HUDEP-2 (cell line): ENCODE results near the gene SERINC3.
A peak's percentile ranks its signal among the peaks of the same experiment; 100 is the strongest.
"Not testable (repeated sequence)": the region's sequence is repeated elsewhere in the genome, so short reads cannot be mapped to it uniquely, and the experiment has no call there.

Experiments
- DNase-seq, 76 experiments: peaks; one replicate each; lab custom pipeline; 2025; ENCODE audit not compliant: unreplicated experiment in 76 of 76; lab: John Stamatoyannopoulos, UW

The SERINC3 gene

DNA sequence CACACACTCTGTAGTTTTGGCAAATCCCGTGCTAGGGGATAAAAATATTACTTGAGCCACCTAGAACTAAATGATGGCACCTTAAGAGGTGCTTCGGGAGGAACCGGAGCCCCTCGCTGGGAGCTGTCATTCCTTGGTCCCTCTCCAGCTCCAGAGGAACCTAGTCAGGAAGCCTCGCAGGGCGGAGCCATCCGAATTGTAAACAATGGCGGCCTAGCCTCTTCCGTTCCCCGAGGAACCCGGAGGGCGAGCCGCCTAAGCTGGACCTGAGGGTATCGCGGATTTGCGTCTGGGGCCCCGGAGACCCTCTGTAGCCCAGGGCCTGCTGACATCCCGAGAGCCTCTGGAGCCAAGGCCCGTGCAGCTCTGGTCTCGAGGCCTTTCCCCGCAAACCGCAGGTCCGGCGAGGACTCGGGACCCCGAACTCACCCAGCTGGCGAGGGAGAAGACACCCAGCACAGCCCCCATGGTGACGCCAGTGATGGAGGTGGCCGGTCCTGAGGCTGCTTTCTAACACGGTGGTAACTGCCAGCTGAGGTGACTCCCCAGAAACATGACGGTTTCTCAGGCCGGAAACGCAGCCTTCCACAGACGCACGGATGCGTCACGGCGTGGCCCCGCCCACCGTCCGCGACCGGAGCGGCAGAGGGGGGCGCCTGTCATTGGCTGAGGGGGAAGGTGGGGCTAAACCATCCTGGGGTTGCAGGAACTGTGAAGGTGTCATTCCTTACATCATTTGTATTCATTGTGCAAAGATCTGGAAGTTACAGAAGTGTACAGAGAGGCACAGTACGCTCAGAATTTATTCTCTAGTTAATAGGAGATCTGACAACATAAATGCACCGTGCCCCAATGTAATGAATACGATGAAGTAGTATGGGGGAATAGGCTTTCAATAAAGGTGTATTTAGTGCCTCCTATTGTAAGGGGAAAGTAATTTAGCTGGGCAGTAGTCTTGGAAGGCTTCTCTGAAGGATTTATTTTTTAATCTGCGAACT is at the start of gene SERINC3:
TSS of gene SERINC3 (minus strand) at position 587 of the 998 bp plus-strand sequence. CDS start at position 468, 119 bp downstream.
- DNase-seq = peak in 75 of 76 experiments; percentile 14 to 96 (median 86)

- DNase-seq = no peak
These were observed 49.6 kb upstream of the SERINC3 start for GRCh38 chr20:44571362-44571988.

- DNase-seq = no peak
These were observed 48.5 kb upstream of the SERINC3 start for GRCh38 chr20:44570367-44570766.

GRCh38 chr20:44566811-44567210 is 44.9 kb upstream of the SERINC3 start:
- DNase-seq = no peak

- DNase-seq = no peak
These were observed 44.1 kb upstream of the SERINC3 start for GRCh38 chr20:44566018-44566417.

DNA sequence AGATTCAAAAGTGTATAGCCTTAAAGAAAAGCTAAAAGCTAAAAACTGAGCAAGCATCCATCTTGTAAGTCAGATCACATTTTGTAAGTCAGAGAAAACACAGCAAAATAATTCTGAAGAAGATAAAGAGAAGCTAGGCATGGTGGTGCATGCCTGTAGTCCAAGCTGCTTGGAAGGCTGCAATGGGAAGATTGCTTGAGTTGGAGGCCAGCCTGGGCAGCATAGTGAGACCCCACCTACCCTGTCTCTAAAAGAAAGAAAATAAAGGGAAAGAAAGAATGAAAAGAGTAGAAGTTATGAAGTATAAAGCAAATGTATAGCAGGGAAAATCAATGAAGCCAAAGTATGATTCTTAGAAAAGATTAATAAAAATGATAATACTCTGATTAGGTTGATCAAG is 40.0 kb upstream of the SERINC3 start:
- DNase-seq = no peak

GRCh38 chr20:44560818-44561217 is 38.9 kb upstream of the SERINC3 start:
- DNase-seq = not testable (repeated sequence)

DNA sequence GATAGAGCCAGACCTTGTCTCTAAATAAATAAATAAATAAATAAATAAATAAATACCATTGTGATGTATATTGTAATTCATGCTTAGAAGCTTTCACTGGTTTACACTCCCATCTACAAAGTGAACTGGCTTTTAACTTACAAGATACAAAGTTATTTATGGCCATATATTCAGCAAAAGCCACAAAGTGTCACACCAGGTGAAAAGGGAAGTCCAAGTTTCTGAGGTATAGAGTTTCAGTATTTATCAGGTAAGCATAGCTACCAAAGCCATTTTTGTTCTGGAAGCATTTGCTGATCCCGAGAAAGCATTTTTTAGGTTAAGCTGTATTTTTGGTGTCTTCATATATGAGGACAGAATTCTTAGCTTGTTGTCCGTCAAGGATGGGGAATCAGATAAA is 38.4 kb upstream of the SERINC3 start:
- no peak for DNase-seq

GRCh38 chr20:44559302-44559701 is 37.4 kb upstream of the SERINC3 start:
- DNase-seq = no peak

DNA sequence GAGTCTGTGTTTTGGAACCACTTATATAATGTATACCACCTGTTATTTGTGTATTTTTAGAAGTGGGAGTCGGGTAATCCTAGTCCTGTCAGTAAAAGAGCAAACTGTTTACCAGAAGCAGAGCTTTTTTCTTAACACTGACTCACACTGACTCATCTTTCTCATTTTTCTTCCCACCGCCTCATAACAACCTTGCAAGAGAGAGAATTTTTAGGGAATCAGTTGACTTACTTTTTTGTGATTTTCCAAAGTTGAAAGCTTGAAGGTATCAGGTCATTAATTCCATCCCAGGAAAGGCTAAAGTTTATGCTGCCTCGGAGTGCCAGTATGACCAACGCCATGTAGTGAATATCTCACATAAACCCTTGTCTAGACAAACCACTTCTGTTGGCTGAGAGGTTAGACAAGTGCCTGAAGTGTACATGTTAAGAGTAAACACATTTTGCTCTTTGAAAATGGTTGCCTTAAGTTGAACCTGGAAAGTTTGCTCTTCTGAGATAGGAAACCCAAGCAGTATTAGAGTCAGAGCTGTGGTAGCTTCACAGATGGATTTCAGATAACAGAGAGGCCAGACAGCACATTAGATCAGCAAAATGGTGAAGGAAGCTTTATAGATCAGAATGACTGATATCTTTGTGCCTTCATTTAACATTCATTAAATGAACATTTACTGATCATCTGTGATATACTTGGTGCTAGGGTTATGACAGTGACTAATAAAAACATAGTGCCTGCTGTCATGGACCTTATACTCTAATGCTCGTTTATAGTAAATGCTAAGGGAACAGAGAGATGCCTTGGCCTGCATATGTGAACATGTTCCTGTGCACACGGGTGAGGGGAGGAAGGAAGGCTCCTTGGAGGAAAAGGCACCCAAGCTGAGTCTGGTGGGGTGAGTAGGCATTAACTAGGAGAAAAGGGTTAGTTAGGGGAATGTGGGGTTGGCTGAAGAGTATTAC is 31.4 kb upstream of the SERINC3 start:
- DNase-seq = peak in 13 of 76 experiments; percentile 11 to 52 (median 20)

GRCh38 chr20:44552568-44552949 is 30.7 kb upstream of the SERINC3 start:
- DNase-seq = no peak

DNA sequence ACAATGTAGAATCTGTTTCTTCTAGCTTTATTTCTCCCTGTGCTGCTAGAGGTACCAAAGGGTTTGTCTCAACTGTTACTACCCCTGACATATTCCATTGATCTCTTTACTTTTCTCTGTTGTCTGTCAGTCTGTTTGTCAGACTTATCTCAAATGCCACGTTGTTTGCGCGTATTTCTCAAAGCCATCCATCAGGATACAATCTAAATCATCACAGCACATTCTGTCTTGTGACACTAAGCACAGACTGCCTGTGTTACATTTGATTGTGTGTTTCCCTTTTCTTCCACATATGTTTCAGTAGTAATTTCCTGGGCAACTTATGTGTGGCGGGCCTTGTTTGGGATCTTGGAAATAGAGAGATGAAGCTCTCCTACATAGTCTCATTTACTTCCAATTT is 30.2 kb upstream of the SERINC3 start:
- DNase-seq = peak in 39 of 76 experiments; percentile 17 to 77 (median 53)

GRCh38 chr20:44549123-44549522 is 27.3 kb upstream of the SERINC3 start:
- peak in 10 of 76 experiments; percentile 4 to 59 (median 34) for DNase-seq

GRCh38 chr20:44547419-44547818 is 25.5 kb upstream of the SERINC3 start:
- DNase-seq = no peak

GRCh38 chr20:44544263-44544662 is 22.4 kb upstream of the SERINC3 start:
- DNase-seq = peak in 74 of 76 experiments; percentile 34 to 97 (median 82)

DNA sequence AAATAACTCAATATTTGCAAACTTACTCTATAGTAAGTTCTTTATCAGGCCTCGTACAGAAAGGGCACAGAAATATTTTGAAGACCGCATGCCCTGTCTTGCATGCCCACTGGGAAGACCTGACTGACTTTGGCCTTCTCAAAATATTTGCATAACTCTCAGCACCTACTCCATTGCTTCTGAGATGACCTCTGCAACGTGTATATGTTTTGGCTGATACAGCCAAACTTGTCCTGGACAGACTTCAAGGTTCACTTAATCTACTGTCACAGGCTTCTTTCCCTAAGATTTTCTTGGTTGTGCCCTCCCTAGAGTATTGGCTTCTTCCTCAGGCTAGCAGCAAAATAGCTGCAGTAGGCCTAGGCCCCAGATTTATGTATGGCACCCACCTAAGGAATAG is 21.5 kb upstream of the SERINC3 start:
- DNase-seq = peak in 14 of 76 experiments; percentile 11 to 50 (median 25)

DNA sequence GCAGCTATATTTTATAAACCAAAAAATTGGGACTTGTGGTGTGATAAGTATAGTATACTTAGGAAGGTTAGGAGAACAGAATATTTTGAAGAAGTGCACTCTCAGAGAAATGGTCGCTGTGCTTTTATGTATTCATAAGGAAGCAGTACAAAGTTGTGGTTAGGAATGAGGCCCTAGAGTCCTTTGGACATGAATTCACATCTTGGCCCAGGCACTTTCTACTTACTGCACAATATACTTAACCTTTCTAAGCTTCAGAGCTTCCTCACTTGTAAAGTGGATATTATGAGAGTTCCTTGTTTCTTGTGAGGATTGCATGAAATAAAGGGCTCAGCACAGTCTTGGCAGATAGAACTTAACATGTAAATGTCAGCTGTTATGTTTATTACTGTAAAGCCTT is 21.0 kb upstream of the SERINC3 start:
- no peak for DNase-seq

- DNase-seq = peak in 5 of 76 experiments; percentile 5 to 25 (median 20)
These were observed 20.1 kb upstream of the SERINC3 start for GRCh38 chr20:44541992-44542391.

- DNase-seq = no peak
These were observed 19.0 kb upstream of the SERINC3 start for GRCh38 chr20:44540834-44541233.

- peak in 1 of 76 experiments; percentile 3 for DNase-seq
These were observed 16.1 kb upstream of the SERINC3 start for GRCh38 chr20:44537993-44538392.
